ENCODE data around the gene KRT73.

Gene KRT73

GRCh38 chr12:52630008-52630500 is 11.7 kb upstream of the KRT73 start:
- H3K9me2 ChIP-seq (replicated peaks; ENCODE audit: low read depth, low read length) = no peaks in the 10 kb centered on the region
- H3K27me3 ChIP-seq (ENCODE audit: insufficient read depth, low read length, poor library complexity, severe bottlenecking) = no peaks in the 10 kb centered on the region
- H3K4me2 ChIP-seq (ENCODE audit: low read depth, low read length, poor library complexity, severe bottlenecking) = peak overlapping the region; percentile 82

GRCh38 chr12:52629281-52630007 is 11.1 kb upstream of the KRT73 start:
- no peaks in the 10 kb centered on the region for H3F3A ChIP-seq (ENCODE audit: low read depth)
- H4K20me1 ChIP-seq (ENCODE audit: insufficient read depth, low read length, poor library complexity, severe bottlenecking) = no peaks in the 10 kb centered on the region
- no peaks in the 10 kb centered on the region for H3K79me2 ChIP-seq (ENCODE audit: insufficient read depth, low read length)
- TF ChIP-seq CTCF (conservative IDR thresholded peaks at IDR 0.05; ENCODE audit: low read length) (no peak), EZH2phosphoT487 (IDR thresholded peaks at IDR 0.05; ENCODE audit: borderline replicate concordance) (no peak)
- peaks cover 77% of the 10 kb centered on the region for H3K4me1 ChIP-seq (ENCODE audit: insufficient read depth, low read length, poor library complexity, severe bottlenecking)
- H3K4me2 ChIP-seq (ENCODE audit: low read depth, low read length, poor library complexity, severe bottlenecking) = peak overlapping the region; percentile 82
- H3K36me3 ChIP-seq (ENCODE audit: insufficient read depth, low read length) = no peaks in the 10 kb centered on the region
- H3K9me2 ChIP-seq (replicated peaks; ENCODE audit: low read depth, low read length) = no peaks in the 10 kb centered on the region
- peak overlapping the region; percentile 18 for H3K9ac ChIP-seq (ENCODE audit: low read depth, low read length, poor library complexity, severe bottlenecking)
- no peaks in the 10 kb centered on the region; the same call in 1 of the 2 replicates for H3K9me3 ChIP-seq (ENCODE audit: insufficient read depth, low read depth, low read length)
- H2AFZ ChIP-seq (ENCODE audit: low read length) = no peak overlapping the region
- no peaks in the 10 kb centered on the region for H3K27me3 ChIP-seq (ENCODE audit: insufficient read depth, low read length, poor library complexity, severe bottlenecking)
- no peak overlapping the region for H3K4me3 ChIP-seq (ENCODE audit: low read length, poor library complexity, severe bottlenecking)

More at GRCh38 chr12:52630008-52630500, 11.7 kb upstream of the KRT73 start:
- H3K4me1 ChIP-seq (ENCODE audit: insufficient read depth, low read length, poor library complexity, severe bottlenecking) = peaks cover 79% of the 10 kb centered on the region
- H3K79me2 ChIP-seq (ENCODE audit: insufficient read depth, low read length) = no peaks in the 10 kb centered on the region
- H3K4me3 ChIP-seq (ENCODE audit: low read length, poor library complexity, severe bottlenecking) = peak overlapping the region; percentile 61
- no peaks in the 10 kb centered on the region for H3F3A ChIP-seq (ENCODE audit: low read depth)
- no peak for TF ChIP-seq CTCF (conservative IDR thresholded peaks at IDR 0.05; ENCODE audit: low read length)
- no peak for TF ChIP-seq EZH2phosphoT487 (IDR thresholded peaks at IDR 0.05; ENCODE audit: borderline replicate concordance)
- H2AFZ ChIP-seq (ENCODE audit: low read length) = no peak overlapping the region
- H3K9me3 ChIP-seq (ENCODE audit: insufficient read depth, low read depth, low read length) = no peaks in the 10 kb centered on the region
- H3K9ac ChIP-seq (ENCODE audit: low read depth, low read length, poor library complexity, severe bottlenecking) = peak overlapping the region; percentile 18
- no peaks in the 10 kb centered on the region for H4K20me1 ChIP-seq (ENCODE audit: insufficient read depth, low read length, poor library complexity, severe bottlenecking)
- no peaks in the 10 kb centered on the region for H3K36me3 ChIP-seq (ENCODE audit: insufficient read depth, low read length)

- Histone ChIP-seq H3K9me3 (ENCODE audit: insufficient read depth, low read depth, low read length) (no peaks in the 10 kb centered on the region; the same call in 1 of the 2 replicates), H3K79me2 (ENCODE audit: insufficient read depth, low read length) (no peaks in the 10 kb centered on the region), H3K36me3 (ENCODE audit: insufficient read depth, low read length) (no peaks in the 10 kb centered on the region), H3K4me2 (ENCODE audit: low read depth, low read length, poor library complexity, severe bottlenecking) (peak overlapping the region; percentile 82), H3K4me1 (ENCODE audit: insufficient read depth, low read length, poor library complexity, severe bottlenecking) (peaks cover 71% of the 10 kb centered on the region), H3K27me3 (ENCODE audit: insufficient read depth, low read length, poor library complexity, severe bottlenecking) (no peaks in the 10 kb centered on the region), H2AFZ (ENCODE audit: low read length) (no peak overlapping the region), H3K4me3 (ENCODE audit: low read length, poor library complexity, severe bottlenecking) (no peak overlapping the region), H3K9ac (ENCODE audit: low read depth, low read length, poor library complexity, severe bottlenecking) (no peak overlapping the region), H4K20me1 (ENCODE audit: insufficient read depth, low read length, poor library complexity, severe bottlenecking) (no peaks in the 10 kb centered on the region), H3F3A (ENCODE audit: low read depth) (no peaks in the 10 kb centered on the region), H3K9me2 (replicated peaks; ENCODE audit: low read depth, low read length) (no peaks in the 10 kb centered on the region)
- no peak for TF ChIP-seq EZH2phosphoT487 (IDR thresholded peaks at IDR 0.05; ENCODE audit: borderline replicate concordance)
- no peak for TF ChIP-seq CTCF (conservative IDR thresholded peaks at IDR 0.05; ENCODE audit: low read length)
These were observed 10.5 kb upstream of the KRT73 start for GRCh38 chr12:52628841-52629240.

Measured in Loucy (cell line).